K562 (cell line): ENCODE results near the gene ALDH6A1. TPM values are rescaled to one million over a fixed set of nuclear protein-coding genes. Genes with fewer than 3 reads are reported as not detected.

Source experiments
- ASH1L ChIP-seq: fragments of 450-650 bp; IDR thresholded peaks from 2 replicates; pipeline ENCODE4 v1.6.1; 2018; ENCODE audit warnings: borderline replicate concordance, mild to moderate bottlenecking, low read depth; ENCODE audit not compliant: partially characterized antibody
- EP400 ChIP-seq: fragments of 450-650 bp; IDR thresholded peaks from 2 replicates; pipeline ENCODE4 v1.6.1; 2017; ENCODE audit warnings: antibody characterized with exemption, mild to moderate bottlenecking, moderate library complexity
- HCFC1 ChIP-seq: IDR thresholded peaks from 2 replicates; pipeline ENCODE4 v1.6.1; 2012; ENCODE audit warnings: low read depth, low read length, improper control_type of control experiment
- HOMEZ ChIP-seq: fragments of 250-450 bp; sonication (Bioruptor Pico); IDR thresholded peaks from 2 replicates; pipeline ENCODE4 v1.4.0; 2020; ENCODE audit warnings: mild to moderate bottlenecking, moderate library complexity
- MNT ChIP-seq, 2 experiments: fragments of 450-650 bp; conservative IDR thresholded peaks; 2 replicates each; pipeline ENCODE4 v1.6.1; 2017; ENCODE audit warnings: mild to moderate bottlenecking in 2 of 2, moderate library complexity in 2 of 2
- NBN ChIP-seq: fragments of 450-650 bp; IDR thresholded peaks from 2 replicates; pipeline ENCODE4 v1.6.1; 2016; ENCODE audit warnings: low read depth, mild to moderate bottlenecking
- NR2C1 ChIP-seq, 2 experiments: fragments of 450-650 bp; IDR thresholded peaks; 2 replicates each; pipeline ENCODE4 v1.6.1; 2017; ENCODE audit warnings: mild to moderate bottlenecking in 2 of 2, antibody characterized with exemption in 1 of 2, inconsistent platforms in 1 of 2, missing compliant biosample characterization in 1 of 2, missing genetic modification characterization in 1 of 2
- NRF1 ChIP-seq, 2 experiments: fragments of 450-650 bp; IDR thresholded peaks in 1 of 2; conservative IDR thresholded peaks in 1 of 2; 2 replicates each; pipeline ENCODE4 v1.6.1; 2014; ENCODE audit warnings: mild to moderate bottlenecking in 2 of 2
- SRF ChIP-seq, 2 experiments: fragments of 250-450, 450-650 bp in 1 of 2; sonication (Bioruptor Pico) in 1 of 2; sonication (generic) in 1 of 2; formaldehyde crosslinking; IDR thresholded peaks; 2 replicates each; pipeline versions ENCODE4 v1.5.0 to v1.5.1; 2020 to 2022; ENCODE audit warnings: mild to moderate bottlenecking in 1 of 2, missing genetic modification reagents in 1 of 2
- TOE1 ChIP-seq, 2 experiments: fragments of 450-650 bp in 1 of 2; sonication (generic) in 1 of 2; formaldehyde crosslinking in 1 of 2; IDR thresholded peaks; 2 replicates each; pipeline versions ENCODE4 v1.7.1 to v1.8.0; 2016 to 2022; ENCODE audit warnings: borderline replicate concordance in 2 of 2, mild to moderate bottlenecking in 2 of 2, antibody characterized with exemption in 1 of 2, inconsistent platforms in 1 of 2, low read depth in 1 of 2, missing genetic modification reagents in 1 of 2, moderate library complexity in 1 of 2
- USF1 ChIP-seq: sonication (generic); formaldehyde crosslinking; IDR thresholded peaks from 2 replicates; pipeline ENCODE4 v1.9.0; 2022; ENCODE audit warnings: mild to moderate bottlenecking, missing genetic modification reagents
- USF2 ChIP-seq: sonication (generic); formaldehyde crosslinking; IDR thresholded peaks from 2 replicates; pipeline ENCODE4 v1.5.0; 2020; ENCODE audit warnings: missing genetic modification reagents
- ZNF12 ChIP-seq: sonication (generic); formaldehyde crosslinking; IDR thresholded peaks from 2 replicates; pipeline ENCODE4 v1.4.0; 2020; ENCODE audit warnings: mild to moderate bottlenecking, missing genetic modification reagents
- ZNF639 ChIP-seq, 2 experiments: fragments of 200-800 bp in 1 of 2; sonication (Bioruptor generic) in 1 of 2; sonication (generic) in 1 of 2; formaldehyde crosslinking in 1 of 2; IDR thresholded peaks in 1 of 2; conservative IDR thresholded peaks in 1 of 2; 2 replicates each; pipeline versions ENCODE4 v1.5.0 to v1.6.1; 2016 to 2020; ENCODE audit warnings: missing compliant biosample characterization in 1 of 2, missing genetic modification characterization in 1 of 2, missing genetic modification reagents in 1 of 2
- polyA plus RNA-seq, 8 experiments: library from polyadenylated mRNA; depleted of rRNA in 4 of 8; stranded (reverse) in 5 of 8; unstranded in 3 of 8; fragments of >200 nt; fragmentation: Nextera tagmentation in 2 of 8; fragmentation: Illumina TruSeq in 1 of 8; extraction: Ambion mirVana in 2 of 8; extraction: Trizol in 1 of 8; gene quantifications; 2 replicates each; pipeline versions ENCODE4 v1.2.1 to v1.2.3, GENCODE V29; 2011 to 2014; ENCODE audit warnings: inconsistent platforms in 1 of 8, missing spikeins in 1 of 8
- total RNA-seq, 7 experiments: library from RNA; depleted of rRNA in 6 of 7; stranded (reverse); fragments of >200 nt in 6 of 7; fragmentation: Illumina TruSeq in 2 of 7; extraction: Trizol in 2 of 7; gene quantifications; 2 replicates each; pipeline versions ENCODE4 v1.2.1 to v1.2.3, GENCODE V29; 2011 to 2021; ENCODE audit warnings: low replicate concordance in 1 of 7

Gene ALDH6A1
- total and polyA plus RNA-seq, 9 of the 15 experiments (the other 6 are each of a cell fraction or from before 2014, with no cell fraction given), result 3.1 to 11.5 (median 4.6) TPM

GRCh38 chr14:74084277-74085046 lies at the start of gene ALDH6A1, which contains the start of gene LIN52 (continued):
- TF ChIP-seq NRF1 (conservative IDR thresholded peaks at IDR 0.05 in 1 of 2, IDR thresholded peaks at IDR 0.05 in 1 of 2) (peak; percentile 65 to 71), SRF (CRISPR knock-in tag; IDR thresholded peaks at IDR 0.05) (peak in 1 of 2 experiments; percentile 75; a peak in 1 of 4 replicates), NBN (0 out of 2 replicates have a peak, but pooled peaks have one; percentile 44), MNT (conservative IDR thresholded peaks at IDR 0.05) (peak; percentile 96), ZNF639 (CRISPR knock-in tag; conservative IDR thresholded peaks at IDR 0.05 in 1 of 2, IDR thresholded peaks at IDR 0.05 in 1 of 2) (peak in 1 of 2 experiments; percentile 20; a peak in 1 of 4 replicates), USF1 (peak; percentile 93), EP400 (peak; percentile 84), HOMEZ (no peak), NR2C1 (IDR thresholded peaks at IDR 0.05) (peak; percentile 49; the same call in 1 of the 2 replicates), NR2C1 (tag; IDR thresholded peaks at IDR 0.05) (no peak), ASH1L (peak; percentile 81), USF2 (peak; percentile 92), TOE1 (IDR thresholded peaks at IDR 0.05; ENCODE audit: borderline replicate concordance) (peak; percentile 100), TOE1 (CRISPR knock-in tag; IDR thresholded peaks at IDR 0.05; ENCODE audit: borderline replicate concordance, low read depth) (no peak), HCFC1 (peak; percentile 61; the same call in 1 of the 2 replicates), ZNF12 (CRISPR knock-in tag) (no peak)
